DOHH2 (cell line): ENCODE results near the gene SLC38A9.

Source experiments
- H3F3A ChIP-seq: fragments of 200-600 bp; sonication (generic), shearing (Covaris generic); 2 replicates; pipeline ENCODE4 v1.6.0; 2016; ENCODE audit warnings: antibody characterized with exemption, mild to moderate bottlenecking; ENCODE audit not compliant: control insufficient read depth, insufficient read depth
- H3K27ac ChIP-seq: fragments of 200-600 bp; sonication (generic); 2 replicates; pipeline ENCODE4 v1.5.1; 2014; ENCODE audit warnings: low read depth, mild to moderate bottlenecking, low read length, moderate library complexity
- H3K27me3 ChIP-seq: fragments of 200-600 bp; sonication (generic); 2 replicates; pipeline ENCODE4 v1.6.1; 2014; ENCODE audit warnings: mild to moderate bottlenecking, low read length, mixed read lengths; ENCODE audit not compliant: control insufficient read depth
- H3K36me3 ChIP-seq: fragments of 200-600 bp; sonication (generic); 2 replicates; pipeline ENCODE4 v1.6.1; 2014; ENCODE audit warnings: mild to moderate bottlenecking, low read length, moderate library complexity, mixed read lengths; ENCODE audit not compliant: control insufficient read depth
- H3K4me1 ChIP-seq: fragments of 200-600 bp; sonication (generic); 2 replicates; pipeline ENCODE4 v1.6.1; 2014; ENCODE audit warnings: mild to moderate bottlenecking, low read length, mixed read lengths; ENCODE audit not compliant: control insufficient read depth
- H3K4me2 ChIP-seq: fragments of 200-600 bp; sonication (generic); 2 replicates; pipeline ENCODE4 v1.6.0; 2014; ENCODE audit warnings: mild to moderate bottlenecking, low read length, moderate library complexity
- H3K4me3 ChIP-seq: fragments of 200-600 bp; sonication (generic); 2 replicates; pipeline ENCODE4 v1.5.1; 2014; ENCODE audit warnings: mild to moderate bottlenecking, low read length, mixed read lengths
- H3K79me2 ChIP-seq: fragments of 200-600 bp; sonication (generic); 2 replicates; pipeline ENCODE4 v1.6.1; 2014; ENCODE audit warnings: mild to moderate bottlenecking, low read length, mixed read lengths; ENCODE audit not compliant: control insufficient read depth
- H3K9me2 ChIP-seq: fragments of 200-600 bp; sonication (generic); replicated peaks from 2 replicates; pipeline ENCODE4 v1.6.1; 2014; ENCODE audit warnings: mild to moderate bottlenecking, low read length, mixed read lengths; ENCODE audit not compliant: control insufficient read depth
- H3K9me3 ChIP-seq: fragments of 200-600 bp; sonication (generic); 2 replicates; pipeline ENCODE4 v1.6.1; 2014; ENCODE audit warnings: antibody characterized with exemption, low read length, mixed read lengths; ENCODE audit not compliant: control insufficient read depth, insufficient read depth
- H4K20me1 ChIP-seq: fragments of 200-600 bp; sonication (generic); 2 replicates; pipeline ENCODE4 v1.6.0; 2014; ENCODE audit warnings: low read depth, mild to moderate bottlenecking, antibody characterized with exemption, low read length, moderate library complexity; ENCODE audit not compliant: control insufficient read depth, insufficient read depth
- EZH2phosphoT487 ChIP-seq: fragments of 200-600 bp; sonication (generic); IDR thresholded peaks from 2 replicates; pipeline ENCODE4 v1.6.1; 2017; ENCODE audit warnings: borderline replicate concordance, mild to moderate bottlenecking, antibody characterized with exemption, low read length, moderate library complexity, mixed read lengths
- TF ChIP-seq, protein P1 (sequence below): fragments of 200-600 bp; sonication (generic); IDR thresholded peaks from one replicate; pipeline ENCODE4 v1.5.1; 2014; ENCODE audit warnings: antibody characterized with exemption, mild to moderate bottlenecking, low read depth, low read length; ENCODE audit not compliant: poor library complexity, severe bottlenecking

The SLC38A9 gene

DNA sequence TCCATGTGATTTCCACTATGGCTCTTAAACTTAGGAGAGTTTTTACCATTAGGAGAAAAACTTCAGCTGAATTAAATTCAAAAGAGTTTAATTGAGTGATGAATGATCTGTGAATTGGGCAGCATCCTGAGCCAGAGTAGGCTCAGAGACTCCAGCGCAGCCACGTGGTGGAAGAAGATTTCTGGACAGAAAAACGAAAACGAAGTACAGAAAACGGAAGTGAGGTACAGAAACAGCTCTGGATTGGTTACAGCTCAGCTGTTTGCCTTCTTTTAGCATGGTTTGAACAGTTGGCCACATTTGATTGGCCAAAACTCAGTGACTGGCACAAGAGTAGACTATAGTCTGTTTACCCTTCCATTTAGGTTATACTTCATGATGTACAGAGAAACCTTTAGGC lies 108.2 kb downstream of the SLC38A9 start:
- Histone ChIP-seq H3F3A (no peaks in the 10 kb centered on the region), H3K4me2 (no peak overlapping the region), H3K9me2 (no peaks in the 10 kb centered on the region), H4K20me1 (no peaks in the 10 kb centered on the region), H3K79me2 (no peaks in the 10 kb centered on the region), H3K9me3 (no peaks in the 10 kb centered on the region), H3K27ac (no peak overlapping the region), H3K4me1 (peaks cover 17% of the 10 kb centered on the region), H3K36me3 (no peaks in the 10 kb centered on the region), H3K4me3 (no peak overlapping the region), H3K27me3 (no peaks in the 10 kb centered on the region)
- TF ChIP-seq, protein P1, sequence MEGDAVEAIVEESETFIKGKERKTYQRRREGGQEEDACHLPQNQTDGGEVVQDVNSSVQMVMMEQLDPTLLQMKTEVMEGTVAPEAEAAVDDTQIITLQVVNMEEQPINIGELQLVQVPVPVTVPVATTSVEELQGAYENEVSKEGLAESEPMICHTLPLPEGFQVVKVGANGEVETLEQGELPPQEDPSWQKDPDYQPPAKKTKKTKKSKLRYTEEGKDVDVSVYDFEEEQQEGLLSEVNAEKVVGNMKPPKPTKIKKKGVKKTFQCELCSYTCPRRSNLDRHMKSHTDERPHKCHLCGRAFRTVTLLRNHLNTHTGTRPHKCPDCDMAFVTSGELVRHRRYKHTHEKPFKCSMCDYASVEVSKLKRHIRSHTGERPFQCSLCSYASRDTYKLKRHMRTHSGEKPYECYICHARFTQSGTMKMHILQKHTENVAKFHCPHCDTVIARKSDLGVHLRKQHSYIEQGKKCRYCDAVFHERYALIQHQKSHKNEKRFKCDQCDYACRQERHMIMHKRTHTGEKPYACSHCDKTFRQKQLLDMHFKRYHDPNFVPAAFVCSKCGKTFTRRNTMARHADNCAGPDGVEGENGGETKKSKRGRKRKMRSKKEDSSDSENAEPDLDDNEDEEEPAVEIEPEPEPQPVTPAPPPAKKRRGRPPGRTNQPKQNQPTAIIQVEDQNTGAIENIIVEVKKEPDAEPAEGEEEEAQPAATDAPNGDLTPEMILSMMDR, result no peak
- no peak for TF ChIP-seq EZH2phosphoT487

DNA sequence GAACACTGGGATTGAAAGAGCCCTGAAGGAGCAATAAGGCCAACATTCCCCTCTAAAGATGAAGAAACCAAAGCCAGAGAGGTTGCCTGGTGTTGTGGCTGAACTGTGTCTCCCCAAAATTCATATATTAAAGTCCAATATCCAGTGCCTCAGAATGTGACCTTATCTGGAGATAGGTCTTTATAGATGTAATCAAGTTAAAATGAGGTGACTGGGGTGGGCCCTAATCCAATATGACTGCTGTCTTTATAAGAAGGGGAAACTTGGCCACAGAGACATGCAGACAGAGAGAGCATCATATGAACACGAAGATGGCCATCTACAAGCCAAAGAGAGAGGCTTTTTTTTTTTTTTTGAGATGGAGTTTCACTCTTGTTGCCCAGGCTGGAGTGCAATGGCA lies 110.5 kb downstream of the SLC38A9 start:
- Histone ChIP-seq H3F3A (no peaks in the 10 kb centered on the region), H3K4me2 (no peak overlapping the region)
- TF ChIP-seq EZH2phosphoT487, result no peak
- TF ChIP-seq, protein P1, result no peak

DNA sequence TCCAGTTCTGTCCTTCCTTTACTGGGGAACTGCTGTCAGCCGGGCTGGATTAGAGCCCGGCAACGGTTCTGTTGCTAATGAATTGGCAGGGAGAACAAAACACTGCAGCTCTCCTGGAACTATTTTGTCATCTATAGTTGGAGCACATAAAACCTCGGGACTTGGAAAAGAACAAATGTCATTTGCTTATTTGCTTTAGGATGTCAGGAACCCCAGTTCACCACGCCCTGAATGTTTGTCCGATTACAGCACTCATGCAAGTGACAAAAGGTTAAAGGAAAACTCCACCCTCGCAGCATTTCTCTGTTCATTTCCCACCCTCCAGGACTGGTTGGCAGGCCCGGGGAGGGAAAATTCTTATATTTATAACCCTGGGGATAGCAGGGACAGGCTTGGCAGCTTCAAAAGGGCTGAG lies 110.9 kb downstream of the SLC38A9 start:
- peaks cover 17% of the 10 kb centered on the region for H3K4me1 ChIP-seq

More for the DNA sequence above, 110.5 kb downstream of the SLC38A9 start:
- H3K36me3 ChIP-seq, result no peaks in the 10 kb centered on the region
- no peaks in the 10 kb centered on the region for H3K9me3 ChIP-seq
- no peaks in the 10 kb centered on the region for H3K9me2 ChIP-seq
- H3K79me2 ChIP-seq, result no peaks in the 10 kb centered on the region
- H3K27me3 ChIP-seq, result no peaks in the 10 kb centered on the region
- H3K4me1 ChIP-seq, result peaks cover 17% of the 10 kb centered on the region
- H4K20me1 ChIP-seq, result no peaks in the 10 kb centered on the region
- no peak overlapping the region for H3K27ac ChIP-seq
- H3K4me3 ChIP-seq, result no peak overlapping the region

More for the DNA sequence above, 110.9 kb downstream of the SLC38A9 start:
- Histone ChIP-seq H3K9me2 (no peaks in the 10 kb centered on the region), H3F3A (no peaks in the 10 kb centered on the region), H3K27me3 (no peaks in the 10 kb centered on the region), H3K79me2 (no peaks in the 10 kb centered on the region), H3K36me3 (no peaks in the 10 kb centered on the region), H3K9me3 (no peaks in the 10 kb centered on the region), H4K20me1 (no peaks in the 10 kb centered on the region), H3K27ac (no peak overlapping the region), H3K4me3 (peak overlapping the region; percentile 21; the same call in 1 of the 2 replicates), H3K4me2 (peak overlapping the region; percentile 49; the same call in 1 of the 2 replicates)
- TF ChIP-seq, protein P1, result no peak
- no peak for TF ChIP-seq EZH2phosphoT487
